RWPE2 (cell line): Measurements from ENCODE around the gene PLBD2.

ENCODE experiments used
- ATAC-seq: fragments of 200-7000 bp; cut with Tn5 transposase; 3 replicates; pipeline ENCODE4 v1.9.1; 2021; ENCODE audit warnings: low read depth
- DNase-seq: peaks from one replicate; pipeline ENCODE4 v3.0.0-alpha.2; 2020; ENCODE audit warnings: low spot score
- H3K27ac ChIP-seq: fragments of 450-650 bp; 2 replicates; pipeline ENCODE4 v1.5.1; 2017; ENCODE audit warnings: mild to moderate bottlenecking; ENCODE audit not compliant: poor library complexity, severe bottlenecking
- H3K27me3 ChIP-seq: fragments of 250-450 bp; sonication (Bioruptor Pico); 2 replicates; pipeline ENCODE4 v1.5.1; 2021; ENCODE audit warnings: mild to moderate bottlenecking, moderate library complexity; ENCODE audit not compliant: insufficient read depth, poor library complexity, severe bottlenecking
- H3K36me3 ChIP-seq: fragments of 250-450 bp; sonication (Bioruptor Pico); 2 replicates; pipeline ENCODE4 v1.5.1; 2020; ENCODE audit warnings: low read depth, mild to moderate bottlenecking, moderate library complexity
- H3K4me1 ChIP-seq: fragments of 250-450 bp; sonication (Bioruptor Pico); 2 replicates; pipeline ENCODE4 v1.5.1; 2021; ENCODE audit warnings: mild to moderate bottlenecking, moderate library complexity; ENCODE audit not compliant: insufficient read depth, poor library complexity, severe bottlenecking
- H3K4me3 ChIP-seq: fragments of 250-450 bp; sonication (Bioruptor Pico); 2 replicates; pipeline ENCODE4 v1.5.1; 2021; ENCODE audit warnings: mild to moderate bottlenecking, moderate library complexity; ENCODE audit not compliant: severe bottlenecking
- H3K9me3 ChIP-seq: fragments of 250-450 bp; sonication (Bioruptor Pico); 2 replicates; pipeline ENCODE4 v1.5.1; 2021; ENCODE audit warnings: mild to moderate bottlenecking, moderate library complexity; ENCODE audit not compliant: severe bottlenecking
- CTCF ChIP-seq: fragments of 450-650 bp; IDR thresholded peaks from one replicate; pipeline ENCODE4 v1.5.1; 2017; ENCODE audit warnings: mild to moderate bottlenecking, moderate library complexity; ENCODE audit not compliant: poor library complexity, severe bottlenecking

The PLBD2 gene

GRCh38 chr12:113322343-113322742 lies 36.0 kb upstream of the PLBD2 start:
- Histone ChIP-seq H3K9me3 (no peaks in the 10 kb centered on the region), H3K4me1 (no peaks in the 10 kb centered on the region), H3K27me3 (no peaks in the 10 kb centered on the region), H3K4me3 (no peak overlapping the region), H3K36me3 (peaks cover 19% of the 10 kb centered on the region), H3K27ac (peak overlapping the region; percentile 11)
- TF ChIP-seq CTCF = no peak
- DNase-seq (no peak), ATAC-seq (peak; percentile 79)

GRCh38 chr12:113325916-113326315 lies 32.5 kb upstream of the PLBD2 start:
- no peaks in the 10 kb centered on the region for H3K27me3 ChIP-seq
- no peaks in the 10 kb centered on the region for H3K9me3 ChIP-seq
- H3K4me1 ChIP-seq = no peaks in the 10 kb centered on the region
- H3K27ac ChIP-seq = no peak overlapping the region
- DNase-seq (no peak), ATAC-seq (no peak)
- TF ChIP-seq CTCF = no peak
- no peak overlapping the region for H3K4me3 ChIP-seq
- H3K36me3 ChIP-seq = peaks cover 29% of the 10 kb centered on the region

GRCh38 chr12:113326775-113327395 lies 31.5 kb upstream of the PLBD2 start:
- Histone ChIP-seq H3K9me3 (no peaks in the 10 kb centered on the region), H3K4me1 (no peaks in the 10 kb centered on the region), H3K27me3 (no peaks in the 10 kb centered on the region), H3K36me3 (peaks cover 29% of the 10 kb centered on the region), H3K27ac (no peak overlapping the region), H3K4me3 (no peak overlapping the region)
- ATAC-seq (no peak), DNase-seq (no peak)
- TF ChIP-seq CTCF = no peak

- DNase-seq = no peak
- no peaks in the 10 kb centered on the region for H3K27me3 ChIP-seq
- no peak for TF ChIP-seq CTCF
- peaks cover under 1% of the 10 kb centered on the region for H3K4me1 ChIP-seq
- no peak overlapping the region for H3K4me3 ChIP-seq
- H3K27ac ChIP-seq = no peak overlapping the region
- peaks cover 33% of the 10 kb centered on the region for H3K36me3 ChIP-seq
- no peak for ATAC-seq
- no peaks in the 10 kb centered on the region for H3K9me3 ChIP-seq
These were observed 30.0 kb upstream of the PLBD2 start for GRCh38 chr12:113328368-113328889.

GRCh38 chr12:113329022-113329790 lies 29.2 kb upstream of the PLBD2 start:
- no peak for DNase-seq
- H3K4me3 ChIP-seq = no peak overlapping the region
- H3K27ac ChIP-seq = no peak overlapping the region
- no peaks in the 10 kb centered on the region for H3K9me3 ChIP-seq
- peaks cover 6% of the 10 kb centered on the region for H3K4me1 ChIP-seq
- no peaks in the 10 kb centered on the region for H3K27me3 ChIP-seq
- no peak for TF ChIP-seq CTCF
- no peak for ATAC-seq
- H3K36me3 ChIP-seq = peaks cover 33% of the 10 kb centered on the region
